K562 (cell line): ENCODE data around the gene ICE2. TPM values are rescaled to one million over a fixed set of nuclear protein-coding genes. Genes with fewer than 3 reads are reported as not detected.
A peak's percentile ranks its signal among the peaks of the same experiment; 100 is the strongest.

Experiments used
- ATAC-seq: fragments of 200-7000 bp; cut with Tn5 transposase; 3 replicates; pipeline ENCODE4 v1.9.1; 2020; ENCODE audit warnings: moderate library complexity
- BruUV-seq: library from RNA; stranded (reverse); fragments of 400-500 nt; replicated peaks from 2 replicates; lab custom pipeline; 2021; lab: Mats Ljungman, UMichigan
- CTCF ChIA-PET: fragments of 300-600 bp; formaldehyde crosslinking; extraction: SDS; loops from one replicate; lab custom pipeline; 2021; ENCODE audit warnings: low intra/inter-chr PET ratio; lab: Yijun Ruan, JAX
- POLR2A ChIA-PET: fragments of 300-600, 350-650 bp; sonication (Branson Sonifier 250); formaldehyde crosslinking; extraction: SDS; loops from one replicate; lab custom pipeline; 2021; ENCODE audit warnings: antibody characterized with exemption, inconsistent platforms; lab: Yijun Ruan, JAX
- DNase-seq, 4 experiments: peaks; one replicate each; pipeline versions ENCODE4 v3.0.0 to v3.0.0-alpha.2; 2011 to 2018; ENCODE audit warnings: low spot score in 3 of 4, mixed read lengths in 3 of 4; ENCODE audit errors: extremely low read depth in 1 of 4
- FAIRE-seq: peaks from 2 replicates; lab custom pipeline; 2011; peaks lifted over from hg19 to GRCh38; lab: Jason Lieb, UNC
- H2AFZ ChIP-seq: 2 replicates; pipeline ENCODE4 v1.6.0; 2011; ENCODE audit warnings: low read depth, low read length, control low read depth, inconsistent platforms
- H3K27ac ChIP-seq: fragments of 200-600 bp; 3 replicates; pipeline ENCODE4 v1.8.0; 2011; ENCODE audit warnings: low read depth, mild to moderate bottlenecking, control low read depth, inconsistent platforms, low read length, moderate library complexity, mixed read lengths; ENCODE audit errors: extremely low read depth
- H3K27me3 ChIP-seq, 2 experiments: fragments of 300-600 bp in 1 of 2; 2 replicates in 1 of 2; 3 replicates in 1 of 2; pipeline versions ENCODE4 v1.6.0 to v1.8.0; 2011; ENCODE audit warnings: inconsistent platforms in 2 of 2, low read length in 2 of 2, mild to moderate bottlenecking in 1 of 2, mixed read lengths in 1 of 2, moderate library complexity in 1 of 2; ENCODE audit not compliant: control insufficient read depth in 2 of 2, insufficient read depth in 2 of 2
- H3K36me3 ChIP-seq: fragments of 300-600 bp; 3 replicates; pipeline ENCODE4 v1.8.0; 2011; ENCODE audit warnings: mild to moderate bottlenecking, low read length, inconsistent platforms; ENCODE audit not compliant: control insufficient read depth, insufficient read depth
- H3K4me1 ChIP-seq, 2 experiments: fragments of 200-600 bp in 1 of 2; replicated peaks in 1 of 2; 2 replicates in 1 of 2; 3 replicates in 1 of 2; pipeline versions ENCODE4 v1.5.1 to v1.8.0; 2011; ENCODE audit warnings: inconsistent platforms in 2 of 2, low read length in 2 of 2, mild to moderate bottlenecking in 1 of 2, mixed read lengths in 1 of 2, moderate library complexity in 1 of 2; ENCODE audit not compliant: control insufficient read depth in 2 of 2, insufficient read depth in 2 of 2
- H3K4me2 ChIP-seq: 2 replicates; pipeline ENCODE4 v1.6.1; 2011; ENCODE audit warnings: low read length, control low read depth, inconsistent platforms, mixed read lengths; ENCODE audit not compliant: insufficient read depth
- H3K4me3 ChIP-seq: fragments of 200-600 bp; sonication (generic), shearing (Covaris generic); 2 replicates; pipeline ENCODE4 v1.5.1; 2016; ENCODE audit warnings: control low read depth, inconsistent platforms
- H3K79me2 ChIP-seq: fragments of 200-600 bp; 3 replicates; pipeline ENCODE4 v1.8.0; 2011; ENCODE audit warnings: low read length, inconsistent platforms; ENCODE audit not compliant: control insufficient read depth, insufficient read depth
- H3K9ac ChIP-seq, 2 experiments: 2 replicates each; pipeline versions ENCODE4 v1.6.0 to v1.6.1; 2011; ENCODE audit warnings: low read depth in 2 of 2, low read length in 2 of 2, control low read depth in 1 of 2, inconsistent platforms in 1 of 2, mild to moderate bottlenecking in 1 of 2, mixed read lengths in 1 of 2; ENCODE audit not compliant: insufficient read depth in 1 of 2
- H3K9me1 ChIP-seq: one replicate; pipeline ENCODE4 v1.6.0; 2011; ENCODE audit warnings: inconsistent platforms, mild to moderate bottlenecking, low read length, moderate library complexity; ENCODE audit not compliant: control insufficient read depth, insufficient read depth
- H3K9me3 ChIP-seq: replicated peaks from 2 replicates; pipeline ENCODE4 v1.5.1; 2011; ENCODE audit warnings: low read depth, low read length, inconsistent platforms; ENCODE audit not compliant: control insufficient read depth, insufficient read depth
- H4K20me1 ChIP-seq: replicated peaks from 2 replicates; pipeline ENCODE4 v1.6.1; 2011; ENCODE audit warnings: low read length, inconsistent platforms, mixed read lengths; ENCODE audit not compliant: control insufficient read depth, insufficient read depth
- BMI1 ChIP-seq: fragments of 150-350 bp; IDR thresholded peaks from 2 replicates; pipeline ENCODE4 v1.6.1; 2014; ENCODE audit warnings: low read length
- C11orf30 ChIP-seq: fragments of 450-650 bp; IDR thresholded peaks from 2 replicates; pipeline ENCODE4 v1.6.1; 2016; ENCODE audit warnings: low read depth, mild to moderate bottlenecking
- E2F5 ChIP-seq: sonication (generic); formaldehyde crosslinking; IDR thresholded peaks from 2 replicates; pipeline ENCODE4 v1.8.0; 2022; ENCODE audit warnings: mild to moderate bottlenecking, missing genetic modification reagents
- EHMT2 ChIP-seq: fragments of 450-650 bp; IDR thresholded peaks from 2 replicates; pipeline ENCODE4 v1.6.1; 2018; ENCODE audit warnings: antibody characterized with exemption
- ESRRB ChIP-seq: fragments of 250-450 bp; sonication (Bioruptor Pico); IDR thresholded peaks from 2 replicates; pipeline ENCODE4 v1.5.0; 2020; ENCODE audit warnings: mild to moderate bottlenecking, moderate library complexity, borderline replicate concordance
- HMGN3 ChIP-seq: IDR thresholded peaks from 2 replicates; pipeline ENCODE4 v1.6.1; 2011; ENCODE audit warnings: borderline replicate concordance, low read depth, mild to moderate bottlenecking, mixed read lengths, low read length; ENCODE audit not compliant: insufficient read length; ENCODE audit errors: extremely low read depth
- KLF6 ChIP-seq: fragments of 250-450 bp; sonication (Bioruptor Pico); IDR thresholded peaks from 2 replicates; pipeline ENCODE4 v1.4.0; 2020; ENCODE audit warnings: mild to moderate bottlenecking, moderate library complexity, borderline replicate concordance
- MAFK ChIP-seq: IDR thresholded peaks from 2 replicates; pipeline ENCODE4 v1.6.1; 2011; ENCODE audit warnings: low read length, improper control_type of control experiment
- NR2C1 ChIP-seq, 2 experiments: fragments of 450-650 bp; IDR thresholded peaks; 2 replicates each; pipeline ENCODE4 v1.6.1; 2017; ENCODE audit warnings: mild to moderate bottlenecking in 2 of 2, antibody characterized with exemption in 1 of 2, inconsistent platforms in 1 of 2, missing compliant biosample characterization in 1 of 2, missing genetic modification characterization in 1 of 2
- RBM17 ChIP-seq: fragments of 200-400 bp; formaldehyde crosslinking; IDR thresholded peaks from 2 replicates; pipeline ENCODE4 v1.6.1; 2017; ENCODE audit warnings: low read depth, mild to moderate bottlenecking, low read length, borderline replicate concordance
- RFX1 ChIP-seq: fragments of 450-650 bp; IDR thresholded peaks from 2 replicates; pipeline ENCODE4 v1.6.1; 2016; ENCODE audit warnings: mild to moderate bottlenecking, moderate library complexity
- ZFX ChIP-seq: sonication (generic); formaldehyde crosslinking; IDR thresholded peaks from 2 replicates; pipeline ENCODE4 v1.8.0; 2022; ENCODE audit warnings: mild to moderate bottlenecking, missing genetic modification reagents, moderate library complexity
- ZNF239 ChIP-seq: fragments of 250-450 bp; sonication (Bioruptor Pico); IDR thresholded peaks from 2 replicates; pipeline ENCODE4 v1.4.0; 2020; ENCODE audit warnings: mild to moderate bottlenecking
- ZNF589 ChIP-seq: fragments of 200-800 bp; sonication (Bioruptor generic); IDR thresholded peaks from 2 replicates; pipeline ENCODE4 v1.6.1; 2016; ENCODE audit warnings: low read depth, missing genetic modification characterization, missing compliant biosample characterization
- WGBS: fragments of 100-300 bp; shearing (Covaris generic); methylation state at CpG from one replicate; pipeline ENCODE4 v1.1.6; 2016; ENCODE audit warnings: low coverage, mixed read lengths; ENCODE audit not compliant: insufficient coverage; ENCODE audit errors: missing lambda C conversion rate; 5-methylcytosine and 5-hydroxymethylcytosine counted together
- in situ Hi-C: fragments of 300-500 bp; cut with MboI; formaldehyde crosslinking; loops from 4 replicates; pipeline ENCODE4 v1.15.0; 2018; ENCODE audit warnings: inconsistent platforms, mixed read lengths
- intact Hi-C: fragments of 100-400 bp; cut with micrococcal nuclease; formaldehyde crosslinking; loops from 2 replicates; pipeline ENCODE4 v1.14.2; 2022
- polyA plus RNA-seq, 8 experiments: library from polyadenylated mRNA; depleted of rRNA in 4 of 8; stranded (reverse) in 5 of 8; unstranded in 3 of 8; fragments of >200 nt; fragmentation: Nextera tagmentation in 2 of 8; fragmentation: Illumina TruSeq in 1 of 8; extraction: Ambion mirVana in 2 of 8; extraction: Trizol in 1 of 8; gene quantifications; 2 replicates each; pipeline versions ENCODE4 v1.2.1 to v1.2.3, GENCODE V29; 2011 to 2014; ENCODE audit warnings: inconsistent platforms in 1 of 8, missing spikeins in 1 of 8
- total RNA-seq, 7 experiments: library from RNA; depleted of rRNA in 6 of 7; stranded (reverse); fragments of >200 nt in 6 of 7; fragmentation: Illumina TruSeq in 2 of 7; extraction: Trizol in 2 of 7; gene quantifications; 2 replicates each; pipeline versions ENCODE4 v1.2.1 to v1.2.3, GENCODE V29; 2011 to 2021; ENCODE audit warnings: low replicate concordance in 1 of 7

Gene ICE2
- total and polyA plus RNA-seq, 9 of the 15 experiments (the other 6 are each of a cell fraction or from before 2014, with no cell fraction given), result 21.8 to 87.9 (median 58.1) TPM

- ChIA-PET CTCF (no interaction called here), POLR2A (interaction anchor here (1.0 to 1.2 kb wide), 2 partner anchors 8 to 9 kb away, joined by 3 read pairs; no protein-coding TSS in a partner anchor)
- BruUV-seq, result no TSS peak
- Histone ChIP-seq H3K4me2 (no peak overlapping the region), H3K9me1 (no peaks in the 10 kb centered on the region), H3K9ac (no peak overlapping the region), H3K4me1 (no peaks in the 10 kb centered on the region), H3K27ac (no peak overlapping the region), H3K27me3 (peaks cover 0 to 2% of the 10 kb centered on the region in 2 experiments; a peak in 2 of 5 replicates), H3K36me3 (no peaks in the 10 kb centered on the region), H2AFZ (no peak overlapping the region), H3K9me3 (no peaks in the 10 kb centered on the region), H4K20me1 (no peaks in the 10 kb centered on the region), H3K4me3 (no peak overlapping the region), H3K79me2 (no peaks in the 10 kb centered on the region)
- DNase-seq (no peak), FAIRE-seq (no peak), ATAC-seq (no peak)
- WGBS, result 10% methylated on average over 3 of the region's 3 CpGs
- intact Hi-C loops, result no loop called here
- TF ChIP-seq RFX1 (no peak), MAFK (no peak), ZNF239 (CRISPR knock-in tag) (no peak), EHMT2 (no peak), KLF6 (no peak), ESRRB (CRISPR knock-in tag) (no peak), RBM17 (no peak), ZNF589 (CRISPR knock-in tag) (no peak)
- in situ Hi-C loops, result no loop called here
Measured at GRCh38 chr15:60494108-60494507, 15.2 kb upstream of the ICE2 start.

GRCh38 chr15:60493166-60493565 is 14.2 kb upstream of the ICE2 start:
- no peak for TF ChIP-seq HMGN3
- TF ChIP-seq C11orf30, result no peak
- TF ChIP-seq ZFX (CRISPR knock-in tag), result no peak
- 0 out of 2 replicates have a peak, but pooled peaks have one; percentile 51 for TF ChIP-seq BMI1
- no peak for TF ChIP-seq E2F5 (CRISPR knock-in tag)
- no peak for TF ChIP-seq NR2C1 (IDR thresholded peaks at IDR 0.05)
- TF ChIP-seq NR2C1 (tag; IDR thresholded peaks at IDR 0.05), result no peak
- 20% methylated on average over 4 of the region's 4 CpGs for WGBS
- H3K9me1 ChIP-seq, result no peaks in the 10 kb centered on the region
- no peak overlapping the region for H3K4me3 ChIP-seq
- no peak for ATAC-seq
- peaks cover 0 to 2% of the 10 kb centered on the region in 2 experiments; a peak in 2 of 5 replicates for H3K27me3 ChIP-seq
- no peaks in the 10 kb centered on the region for H3K36me3 ChIP-seq
- intact Hi-C loops, result no loop called here
- in situ Hi-C loops, result no loop called here
- H3K9me3 ChIP-seq, result no peaks in the 10 kb centered on the region
- H3K27ac ChIP-seq, result no peak overlapping the region
- ChIA-PET CTCF (no interaction called here), POLR2A (no interaction called here)
- no peak overlapping the region for H3K9ac ChIP-seq
- no TSS peak for BruUV-seq
- H2AFZ ChIP-seq, result no peak overlapping the region
- no peak for FAIRE-seq
- no peaks in the 10 kb centered on the region for H4K20me1 ChIP-seq
- DNase-seq, result no peak
- no peaks in the 10 kb centered on the region for H3K79me2 ChIP-seq
- no peak overlapping the region for H3K4me2 ChIP-seq
- no peaks in the 10 kb centered on the region for H3K4me1 ChIP-seq
